GM23338 (cell line): Measurements from ENCODE around the gene TXLNB. TPM values are rescaled to one million over a fixed set of nuclear protein-coding genes. Genes with fewer than 3 reads are reported as not detected.
"Not testable (repeated sequence)": the region's sequence is repeated elsewhere in the genome, so short reads cannot be mapped to it uniquely, and the experiment has no call there.

Experiments
- ATAC-seq: fragments of 200-7000 bp; cut with Tn5 transposase; 3 replicates; pipeline ENCODE4 v1.9.1; 2020
- DNase-seq: peaks from one replicate; pipeline ENCODE4 v3.0.0-alpha.2; 2015; ENCODE audit warnings: low spot score
- H2AFZ ChIP-seq: fragments of 200-600 bp; sonication (generic); 2 replicates; pipeline ENCODE4 v1.8.0; 2016; ENCODE audit warnings: antibody characterized with exemption, mild to moderate bottlenecking, moderate library complexity
- H3F3A ChIP-seq: fragments of 200-600 bp; sonication (generic); replicated peaks from 2 replicates; pipeline ENCODE4 v1.8.0; 2017; ENCODE audit warnings: antibody characterized with exemption, mixed run types, low read depth
- H3K27ac ChIP-seq: fragments of 200-600 bp; sonication (generic); 2 replicates; pipeline ENCODE4 v1.6.1; 2016; ENCODE audit warnings: low read depth
- H3K27me3 ChIP-seq: fragments of 200-600 bp; sonication (generic); 2 replicates; pipeline ENCODE4 v1.8.0; 2016; ENCODE audit warnings: mild to moderate bottlenecking, mixed run types, moderate library complexity; ENCODE audit not compliant: insufficient read depth
- H3K36me3 ChIP-seq: fragments of 200-600 bp; sonication (generic); 2 replicates; pipeline ENCODE4 v1.8.0; 2016; ENCODE audit warnings: mild to moderate bottlenecking; ENCODE audit not compliant: insufficient read depth
- H3K4me1 ChIP-seq: fragments of 200-600 bp; sonication (generic); 2 replicates; pipeline ENCODE4 v1.8.0; 2016; ENCODE audit warnings: mild to moderate bottlenecking, moderate library complexity; ENCODE audit not compliant: insufficient read depth
- H3K4me2 ChIP-seq: fragments of 200-600 bp; sonication (generic); 2 replicates; pipeline ENCODE4 v1.7.1; 2017; ENCODE audit warnings: mixed run types
- H3K4me3 ChIP-seq: fragments of 200-600 bp; sonication (generic); 2 replicates; pipeline ENCODE4 v1.6.1; 2016; ENCODE audit warnings: mixed run types
- H3K79me2 ChIP-seq: fragments of 200-600 bp; sonication (generic); replicated peaks from 2 replicates; pipeline ENCODE4 v1.8.0; 2017; ENCODE audit warnings: mild to moderate bottlenecking; ENCODE audit not compliant: insufficient read depth
- H3K9me2 ChIP-seq: fragments of 200-600 bp; sonication (generic); 2 replicates; pipeline ENCODE4 v1.8.0; 2017; ENCODE audit not compliant: insufficient read depth
- H4K20me1 ChIP-seq: fragments of 200-600 bp; sonication (generic); replicated peaks from 2 replicates; pipeline ENCODE4 v1.8.0; 2017; ENCODE audit warnings: mild to moderate bottlenecking; ENCODE audit not compliant: insufficient read depth
- H3K27ac Mint-ChIP-seq: 2 replicates; pipeline ENCODE4 v1.8.0; 2020; ENCODE audit warnings: inconsistent platforms, mild to moderate bottlenecking, moderate library complexity, mixed read lengths
- H3K27me3 Mint-ChIP-seq: 3 replicates; pipeline ENCODE4 v1.8.0; 2022; ENCODE audit warnings: low read depth, mild to moderate bottlenecking, moderate library complexity, mixed read lengths, inconsistent platforms; ENCODE audit not compliant: insufficient read depth, poor library complexity
- H3K36me3 Mint-ChIP-seq: 3 replicates; pipeline ENCODE4 v1.8.0; 2021; ENCODE audit warnings: low read depth, mild to moderate bottlenecking, inconsistent platforms, moderate library complexity, mixed read lengths
- H3K4me1 Mint-ChIP-seq: 3 replicates; pipeline ENCODE4 v1.8.0; 2020; ENCODE audit warnings: mild to moderate bottlenecking, inconsistent platforms, mixed read lengths
- H3K4me3 Mint-ChIP-seq: 3 replicates; pipeline ENCODE4 v1.8.0; 2021; ENCODE audit warnings: moderate library complexity, mild to moderate bottlenecking, inconsistent platforms, mixed read lengths
- H3K9me3 Mint-ChIP-seq: 3 replicates; pipeline ENCODE4 v1.8.0; 2020; ENCODE audit warnings: moderate library complexity, mild to moderate bottlenecking, inconsistent platforms, mixed read lengths
- CREB1 ChIP-seq: fragments of 250-450 bp; sonication (Bioruptor Pico); IDR thresholded peaks from 2 replicates; pipeline ENCODE4 v1.5.0; 2020; ENCODE audit warnings: low read depth, mild to moderate bottlenecking, moderate library complexity
- EZH2 ChIP-seq: fragments of 200-600 bp; sonication (generic); IDR thresholded peaks from one replicate; pipeline ENCODE4 v1.8.0; 2017; ENCODE audit warnings: antibody characterized with exemption, mild to moderate bottlenecking, low read depth; ENCODE audit not compliant: unreplicated experiment
- EZH2phosphoT487 ChIP-seq: fragments of 200-600 bp; sonication (generic); IDR thresholded peaks from one replicate; pipeline ENCODE4 v1.8.1; 2018; ENCODE audit warnings: antibody characterized with exemption; ENCODE audit not compliant: unreplicated experiment
- NANOG ChIP-seq: IDR thresholded peaks from 2 replicates; pipeline ENCODE4 v1.6.1; 2016; ENCODE audit warnings: antibody characterized with exemption, borderline replicate concordance
- POLR2AphosphoS5 ChIP-seq: IDR thresholded peaks from 2 replicates; pipeline ENCODE4 v1.6.1; 2016; ENCODE audit warnings: antibody characterized with exemption, low read depth
- STAT1 ChIP-seq: IDR thresholded peaks from one replicate; pipeline ENCODE4 v1.6.1; 2016; ENCODE audit warnings: antibody characterized with exemption; ENCODE audit not compliant: unreplicated experiment
- ZNF114 ChIP-seq: fragments of 250-450 bp; sonication (Bioruptor Pico); IDR thresholded peaks from 2 replicates; pipeline ENCODE4 v1.5.0; 2020; ENCODE audit warnings: mild to moderate bottlenecking, moderate library complexity
- ZNF331 ChIP-seq: fragments of 250-450 bp; sonication (Bioruptor Pico); IDR thresholded peaks from 2 replicates; pipeline ENCODE4 v1.5.0; 2020; ENCODE audit warnings: low read depth, mild to moderate bottlenecking, moderate library complexity
- polyA plus RNA-seq: library from polyadenylated mRNA; unstranded; fragments of >200 nt; fragmentation: Nextera tagmentation; extraction: Ambion mirVana; gene quantifications from 2 replicates; pipeline ENCODE4 v1.2.1, GENCODE V29; 2016
- total RNA-seq: library from RNA; depleted of rRNA; stranded (reverse); fragments of >200 nt; shearing (Covaris generic); gene quantifications from 2 replicates; pipeline ENCODE4 v1.2.3, GENCODE V29; 2014
- TF ChIP-seq, protein P1 (sequence below): IDR thresholded peaks from 2 replicates; pipeline ENCODE4 v1.6.1; 2016; ENCODE audit warnings: antibody characterized with exemption
- TF ChIP-seq, protein P2 (sequence below): fragments of 250-450 bp; sonication (Bioruptor Pico); IDR thresholded peaks from 2 replicates; pipeline ENCODE4 v1.5.0; 2020; ENCODE audit warnings: mild to moderate bottlenecking, moderate library complexity
- TF ChIP-seq, protein P3 (sequence below), 2 experiments: fragments of 200-600 bp in 1 of 2; sonication (generic) in 1 of 2; conservative IDR thresholded peaks; 2 replicates each; pipeline versions ENCODE4 v1.5.1 to v1.6.1; 2016 to 2017; ENCODE audit warnings: antibody characterized with exemption in 2 of 2, low read depth in 2 of 2, mild to moderate bottlenecking in 2 of 2, moderate library complexity in 1 of 2

Gene TXLNB
- total and polyA plus RNA-seq, 2 experiments from 2014 or later = 0.11 to 0.28 TPM

DNA sequence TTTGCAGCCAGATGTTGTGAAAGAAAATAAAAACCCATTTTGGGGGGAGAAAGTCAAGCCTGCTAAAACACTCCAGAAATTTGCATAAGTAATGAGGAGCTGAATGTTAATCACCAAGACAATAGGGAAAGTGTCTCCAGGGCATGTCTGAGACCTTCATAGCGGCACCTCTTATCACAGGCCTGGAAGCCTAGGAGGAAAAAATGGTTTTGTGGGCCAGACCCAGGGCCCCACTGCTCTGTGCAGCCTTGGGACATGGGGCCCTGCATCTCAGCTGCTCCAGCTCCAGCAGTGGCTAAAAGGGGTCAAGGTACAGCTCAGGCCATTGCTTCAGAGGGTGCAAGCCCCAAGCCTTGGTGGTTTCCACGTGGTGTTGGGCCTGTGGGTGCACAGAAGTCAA, 57.6 kb downstream of the TXLNB start:
- H3K9me3 Mint-ChIP-seq = peaks cover 29% of the 10 kb centered on the region
- not testable (repeated sequence) for H3K4me1 Mint-ChIP-seq, H3K27ac ChIP-seq, H3K4me3 Mint-ChIP-seq, H3K4me1 ChIP-seq, H3K27me3 ChIP-seq, H3K4me2 ChIP-seq, H2AFZ ChIP-seq, DNase-seq, H3K27ac Mint-ChIP-seq, H3K36me3 ChIP-seq, H4K20me1 ChIP-seq, H3K27me3 Mint-ChIP-seq, ATAC-seq, H3F3A ChIP-seq, H3K79me2 ChIP-seq, H3K4me3 ChIP-seq, H3K9me2 ChIP-seq
- peaks cover 15% of the 10 kb centered on the region for H3K36me3 Mint-ChIP-seq

DNA sequence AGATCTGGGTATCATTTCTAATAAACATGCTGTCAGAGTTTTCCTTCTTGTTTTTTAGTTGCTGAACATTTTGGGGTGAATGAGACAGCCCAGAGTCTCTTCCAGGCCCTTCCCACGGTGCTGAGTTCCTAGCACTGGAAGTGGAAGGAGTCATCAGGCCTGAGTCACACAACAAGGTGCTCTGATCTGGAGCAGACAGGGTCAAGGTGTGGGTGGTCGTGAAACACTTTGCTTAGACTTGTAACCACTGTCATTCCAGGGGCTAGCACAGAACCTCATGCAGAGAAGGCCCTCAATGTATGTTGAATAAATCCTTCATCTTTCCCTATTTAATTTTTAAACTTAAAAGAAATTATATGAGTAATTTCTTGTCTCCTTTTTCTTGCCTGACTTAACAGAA, 60.6 kb downstream of the TXLNB start:
- H3K79me2 ChIP-seq = no peaks in the 10 kb centered on the region
- no peak overlapping the region for H3K27ac ChIP-seq
- Mint-ChIP-seq H3K4me1 (peaks cover 7% of the 10 kb centered on the region; the same call in 2 of the 3 replicates), H3K36me3 (peaks cover 15% of the 10 kb centered on the region), H3K27ac (no peak overlapping the region), H3K4me3 (no peak overlapping the region), H3K9me3 (peaks cover 27% of the 10 kb centered on the region), H3K27me3 (peaks cover 5% of the 10 kb centered on the region)
- no peaks in the 10 kb centered on the region for H3K27me3 ChIP-seq
- H3F3A ChIP-seq = no peaks in the 10 kb centered on the region
- no peak for ATAC-seq
- H3K4me1 ChIP-seq = no peaks in the 10 kb centered on the region
- H3K4me3 ChIP-seq = no peak overlapping the region
- DNase-seq = no peak
- H3K36me3 ChIP-seq = no peaks in the 10 kb centered on the region; the same call in 1 of the 2 replicates
- H3K4me2 ChIP-seq = no peak overlapping the region
- H2AFZ ChIP-seq = 0 out of 2 replicates have a peak overlapping the region, but pooled peaks have one; percentile 4
- no peaks in the 10 kb centered on the region for H4K20me1 ChIP-seq
- no peaks in the 10 kb centered on the region for H3K9me2 ChIP-seq
- TF ChIP-seq EZH2phosphoT487 (no peak), NANOG (no peak), CREB1 (no peak), POLR2AphosphoS5 (no peak), ZNF331 (CRISPR knock-in tag) (no peak), EZH2 (no peak), STAT1 (no peak), ZNF114 (no peak)
- TF ChIP-seq, protein P1, sequence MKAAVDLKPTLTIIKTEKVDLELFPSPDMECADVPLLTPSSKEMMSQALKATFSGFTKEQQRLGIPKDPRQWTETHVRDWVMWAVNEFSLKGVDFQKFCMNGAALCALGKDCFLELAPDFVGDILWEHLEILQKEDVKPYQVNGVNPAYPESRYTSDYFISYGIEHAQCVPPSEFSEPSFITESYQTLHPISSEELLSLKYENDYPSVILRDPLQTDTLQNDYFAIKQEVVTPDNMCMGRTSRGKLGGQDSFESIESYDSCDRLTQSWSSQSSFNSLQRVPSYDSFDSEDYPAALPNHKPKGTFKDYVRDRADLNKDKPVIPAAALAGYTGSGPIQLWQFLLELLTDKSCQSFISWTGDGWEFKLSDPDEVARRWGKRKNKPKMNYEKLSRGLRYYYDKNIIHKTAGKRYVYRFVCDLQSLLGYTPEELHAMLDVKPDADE = no peak
- TF ChIP-seq, protein P2, sequence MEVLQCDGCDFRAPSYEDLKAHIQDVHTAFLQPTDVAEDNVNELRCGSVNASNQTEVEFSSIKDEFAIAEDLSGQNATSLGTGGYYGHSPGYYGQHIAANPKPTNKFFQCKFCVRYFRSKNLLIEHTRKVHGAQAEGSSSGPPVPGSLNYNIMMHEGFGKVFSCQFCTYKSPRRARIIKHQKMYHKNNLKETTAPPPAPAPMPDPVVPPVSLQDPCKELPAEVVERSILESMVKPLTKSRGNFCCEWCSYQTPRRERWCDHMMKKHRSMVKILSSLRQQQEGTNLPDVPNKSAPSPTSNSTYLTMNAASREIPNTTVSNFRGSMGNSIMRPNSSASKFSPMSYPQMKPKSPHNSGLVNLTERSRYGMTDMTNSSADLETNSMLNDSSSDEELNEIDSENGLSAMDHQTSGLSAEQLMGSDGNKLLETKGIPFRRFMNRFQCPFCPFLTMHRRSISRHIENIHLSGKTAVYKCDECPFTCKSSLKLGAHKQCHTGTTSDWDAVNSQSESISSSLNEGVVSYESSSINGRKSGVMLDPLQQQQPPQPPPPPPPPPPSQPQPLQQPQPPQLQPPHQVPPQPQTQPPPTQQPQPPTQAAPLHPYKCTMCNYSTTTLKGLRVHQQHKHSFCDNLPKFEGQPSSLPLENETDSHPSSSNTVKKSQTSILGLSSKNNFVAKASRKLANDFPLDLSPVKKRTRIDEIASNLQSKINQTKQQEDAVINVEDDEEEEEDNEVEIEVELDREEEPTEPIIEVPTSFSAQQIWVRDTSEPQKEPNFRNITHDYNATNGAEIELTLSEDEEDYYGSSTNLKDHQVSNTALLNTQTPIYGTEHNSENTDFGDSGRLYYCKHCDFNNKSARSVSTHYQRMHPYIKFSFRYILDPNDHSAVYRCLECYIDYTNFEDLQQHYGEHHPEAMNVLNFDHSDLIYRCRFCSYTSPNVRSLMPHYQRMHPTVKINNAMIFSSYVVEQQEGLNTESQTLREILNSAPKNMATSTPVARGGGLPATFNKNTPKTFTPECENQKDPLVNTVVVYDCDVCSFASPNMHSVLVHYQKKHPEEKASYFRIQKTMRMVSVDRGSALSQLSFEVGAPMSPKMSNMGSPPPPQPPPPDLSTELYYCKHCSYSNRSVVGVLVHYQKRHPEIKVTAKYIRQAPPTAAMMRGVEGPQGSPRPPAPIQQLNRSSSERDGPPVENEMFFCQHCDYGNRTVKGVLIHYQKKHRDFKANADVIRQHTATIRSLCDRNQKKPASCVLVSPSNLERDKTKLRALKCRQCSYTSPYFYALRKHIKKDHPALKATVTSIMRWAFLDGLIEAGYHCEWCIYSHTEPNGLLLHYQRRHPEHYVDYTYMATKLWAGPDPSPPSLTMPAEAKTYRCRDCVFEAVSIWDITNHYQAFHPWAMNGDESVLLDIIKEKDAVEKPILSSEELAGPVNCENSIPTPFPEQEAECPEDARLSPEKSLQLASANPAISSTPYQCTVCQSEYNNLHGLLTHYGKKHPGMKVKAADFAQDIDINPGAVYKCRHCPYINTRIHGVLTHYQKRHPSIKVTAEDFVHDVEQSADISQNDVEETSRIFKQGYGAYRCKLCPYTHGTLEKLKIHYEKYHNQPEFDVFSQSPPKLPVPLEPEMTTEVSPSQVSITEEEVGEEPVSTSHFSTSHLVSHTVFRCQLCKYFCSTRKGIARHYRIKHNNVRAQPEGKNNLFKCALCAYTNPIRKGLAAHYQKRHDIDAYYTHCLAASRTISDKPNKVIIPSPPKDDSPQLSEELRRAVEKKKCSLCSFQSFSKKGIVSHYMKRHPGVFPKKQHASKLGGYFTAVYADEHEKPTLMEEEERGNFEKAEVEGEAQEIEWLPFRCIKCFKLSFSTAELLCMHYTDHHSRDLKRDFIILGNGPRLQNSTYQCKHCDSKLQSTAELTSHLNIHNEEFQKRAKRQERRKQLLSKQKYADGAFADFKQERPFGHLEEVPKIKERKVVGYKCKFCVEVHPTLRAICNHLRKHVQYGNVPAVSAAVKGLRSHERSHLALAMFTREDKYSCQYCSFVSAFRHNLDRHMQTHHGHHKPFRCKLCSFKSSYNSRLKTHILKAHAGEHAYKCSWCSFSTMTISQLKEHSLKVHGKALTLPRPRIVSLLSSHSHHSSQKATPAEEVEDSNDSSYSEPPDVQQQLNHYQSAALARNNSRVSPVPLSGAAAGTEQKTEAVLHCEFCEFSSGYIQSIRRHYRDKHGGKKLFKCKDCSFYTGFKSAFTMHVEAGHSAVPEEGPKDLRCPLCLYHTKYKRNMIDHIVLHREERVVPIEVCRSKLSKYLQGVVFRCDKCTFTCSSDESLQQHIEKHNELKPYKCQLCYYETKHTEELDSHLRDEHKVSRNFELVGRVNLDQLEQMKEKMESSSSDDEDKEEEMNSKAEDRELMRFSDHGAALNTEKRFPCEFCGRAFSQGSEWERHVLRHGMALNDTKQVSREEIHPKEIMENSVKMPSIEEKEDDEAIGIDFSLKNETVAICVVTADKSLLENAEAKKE (CRISPR knock-in tag) = no peak
- TF ChIP-seq, protein P3, sequence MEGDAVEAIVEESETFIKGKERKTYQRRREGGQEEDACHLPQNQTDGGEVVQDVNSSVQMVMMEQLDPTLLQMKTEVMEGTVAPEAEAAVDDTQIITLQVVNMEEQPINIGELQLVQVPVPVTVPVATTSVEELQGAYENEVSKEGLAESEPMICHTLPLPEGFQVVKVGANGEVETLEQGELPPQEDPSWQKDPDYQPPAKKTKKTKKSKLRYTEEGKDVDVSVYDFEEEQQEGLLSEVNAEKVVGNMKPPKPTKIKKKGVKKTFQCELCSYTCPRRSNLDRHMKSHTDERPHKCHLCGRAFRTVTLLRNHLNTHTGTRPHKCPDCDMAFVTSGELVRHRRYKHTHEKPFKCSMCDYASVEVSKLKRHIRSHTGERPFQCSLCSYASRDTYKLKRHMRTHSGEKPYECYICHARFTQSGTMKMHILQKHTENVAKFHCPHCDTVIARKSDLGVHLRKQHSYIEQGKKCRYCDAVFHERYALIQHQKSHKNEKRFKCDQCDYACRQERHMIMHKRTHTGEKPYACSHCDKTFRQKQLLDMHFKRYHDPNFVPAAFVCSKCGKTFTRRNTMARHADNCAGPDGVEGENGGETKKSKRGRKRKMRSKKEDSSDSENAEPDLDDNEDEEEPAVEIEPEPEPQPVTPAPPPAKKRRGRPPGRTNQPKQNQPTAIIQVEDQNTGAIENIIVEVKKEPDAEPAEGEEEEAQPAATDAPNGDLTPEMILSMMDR (conservative IDR thresholded peaks at IDR 0.05; ENCODE audit: low read depth in 2 of 2) = no peak
